Activated naive CD4-positive, alpha-beta T cell (primary cell): Measurements from ENCODE around the gene REL.
"Not testable (repeated sequence)": the region's sequence is repeated elsewhere in the genome, so short reads cannot be mapped to it uniquely, and the experiment has no call there.

Experiments
- DNase-seq, 4 experiments: peaks; one replicate each; lab custom pipeline; 2025; lab: John Stamatoyannopoulos, UW

REL gene

GRCh38 chr2:60925994-60926740, 44.8 kb downstream of the REL start:
- DNase-seq = no peak

- DNase-seq = no peak
These were observed 45.6 kb downstream of the REL start for GRCh38 chr2:60926741-60927552.

- not testable (repeated sequence) for DNase-seq
These were observed 50.7 kb downstream of the REL start for GRCh38 chr2:60932061-60932460.

- no peak for DNase-seq
These were observed 51.6 kb downstream of the REL start for GRCh38 chr2:60932954-60933353.

- no peak for DNase-seq
These were observed 52.9 kb downstream of the REL start for GRCh38 chr2:60934165-60934722.

- DNase-seq = no peak
These were observed 55.4 kb downstream of the REL start for GRCh38 chr2:60936757-60937156.

- no peak for DNase-seq
These were observed 56.9 kb downstream of the REL start for GRCh38 chr2:60938301-60938700.

GRCh38 chr2:60939622-60940021, 58.2 kb downstream of the REL start:
- no peak for DNase-seq

GRCh38 chr2:60945341-60945740, 64.0 kb downstream of the REL start:
- no peak for DNase-seq

- DNase-seq = no peak
These were observed 65.7 kb downstream of the REL start for GRCh38 chr2:60947056-60947455.

- DNase-seq = no peak
These were observed 66.8 kb downstream of the REL start for GRCh38 chr2:60948161-60948560.

GRCh38 chr2:60948926-60949579, 67.7 kb downstream of the REL start:
- no peak for DNase-seq

- DNase-seq = no peak
These were observed 72.8 kb downstream of the REL start for GRCh38 chr2:60954139-60954538.

- DNase-seq = no peak
These were observed 75.8 kb downstream of the REL start for GRCh38 chr2:60957224-60957623.

- no peak for DNase-seq
These were observed 76.3 kb downstream of the REL start for GRCh38 chr2:60957643-60958042.

GRCh38 chr2:60958361-60958760, 77.0 kb downstream of the REL start:
- no peak for DNase-seq

GRCh38 chr2:60958800-60959199, 77.4 kb downstream of the REL start:
- no peak for DNase-seq

- no peak for DNase-seq
These were observed 78.1 kb downstream of the REL start for GRCh38 chr2:60959501-60959900.

GRCh38 chr2:60960706-60961105, 79.3 kb downstream of the REL start:
- DNase-seq = no peak

GRCh38 chr2:60961457-60961856, 80.1 kb downstream of the REL start:
- DNase-seq = no peak

- DNase-seq = no peak
These were observed 81.2 kb downstream of the REL start for GRCh38 chr2:60962528-60962927.

GRCh38 chr2:60963190-60963589, 81.8 kb downstream of the REL start:
- DNase-seq = no peak
